NCI-H446 (cell line): Measurements from ENCODE around the gene RC3H2.

ENCODE experiments used
- DNase-seq, 2 experiments: peaks; one replicate each; lab custom pipeline; 2025; lab: John Stamatoyannopoulos, UW

The RC3H2 gene

GRCh38 chr9:122904823-122905710 is at the start of gene RC3H2:
RC3H2 (minus strand) TSS chr9:122905359; CDS start chr9:122897509, 7,850 bp downstream.
- DNase-seq: peak; percentile 94 to 98

GRCh38 chr9:122954253-122954691 is 49.1 kb upstream of the RC3H2 start:
- DNase-seq: no peak

- DNase-seq: no peak
Measured at GRCh38 chr9:122951056-122951455, 45.9 kb upstream of the RC3H2 start.

- DNase-seq: no peak
Measured at GRCh38 chr9:122950263-122950662, 45.1 kb upstream of the RC3H2 start.

GRCh38 chr9:122949696-122950095 is 44.5 kb upstream of the RC3H2 start:
- DNase-seq: no peak

GRCh38 chr9:122948313-122948712 is 43.2 kb upstream of the RC3H2 start:
- DNase-seq: no peak

GRCh38 chr9:122946461-122947005 is 41.4 kb upstream of the RC3H2 start:
- DNase-seq: no peak

- DNase-seq: no peak
Measured at GRCh38 chr9:122944960-122945888, 40.1 kb upstream of the RC3H2 start.

- DNase-seq: no peak
Measured at GRCh38 chr9:122941582-122942234, 36.5 kb upstream of the RC3H2 start.

GRCh38 chr9:122940749-122941581 is 35.8 kb upstream of the RC3H2 start, which contains the start of gene RABGAP1:
RABGAP1 (plus strand) TSS chr9:122941020; CDS start chr9:122957060, 16,040 bp downstream.
- peak; percentile 80 to 94 for DNase-seq

GRCh38 chr9:122940454-122940748 is 35.2 kb upstream of the RC3H2 start:
- no peak for DNase-seq

GRCh38 chr9:122939601-122940000 is 34.4 kb upstream of the RC3H2 start:
- no peak for DNase-seq

- no peak for DNase-seq
Measured at GRCh38 chr9:122936883-122937282, 31.7 kb upstream of the RC3H2 start.

- no peak for DNase-seq
Measured at GRCh38 chr9:122936464-122936863, 31.3 kb upstream of the RC3H2 start.

GRCh38 chr9:122931226-122932121 is 26.3 kb upstream of the RC3H2 start, which contains the start of gene ZBTB26:
ZBTB26 (minus strand) TSS chr9:122931512; CDS start chr9:122919934, 11,578 bp downstream.
- DNase-seq: peak; percentile 51 to 81

GRCh38 chr9:122930541-122931225 is 25.5 kb upstream of the RC3H2 start:
- no peak for DNase-seq

GRCh38 chr9:122929796-122930354 is 24.7 kb upstream of the RC3H2 start:
- no peak for DNase-seq

GRCh38 chr9:122923947-122924346 is 18.8 kb upstream of the RC3H2 start:
- no peak for DNase-seq

- no peak for DNase-seq
Measured at GRCh38 chr9:122922713-122923112, 17.6 kb upstream of the RC3H2 start.
